Astrocyte (in vitro differentiated cells and primary cell): Measurements from ENCODE around the gene SLC9A9.

Experiments used
- EZH2 ChIP-seq: IDR thresholded peaks from 2 replicates; pipeline ENCODE4 v1.6.1; 2012; ENCODE audit warnings: mild to moderate bottlenecking, low read length, inconsistent platforms; ENCODE audit not compliant: insufficient read depth
- TF ChIP-seq, protein P1 (sequence below): IDR thresholded peaks from 2 replicates; pipeline ENCODE4 v1.5.1; 2011; ENCODE audit warnings: low read depth, mild to moderate bottlenecking, inconsistent platforms, low read length, moderate library complexity; ENCODE audit not compliant: insufficient read depth

DNA sequence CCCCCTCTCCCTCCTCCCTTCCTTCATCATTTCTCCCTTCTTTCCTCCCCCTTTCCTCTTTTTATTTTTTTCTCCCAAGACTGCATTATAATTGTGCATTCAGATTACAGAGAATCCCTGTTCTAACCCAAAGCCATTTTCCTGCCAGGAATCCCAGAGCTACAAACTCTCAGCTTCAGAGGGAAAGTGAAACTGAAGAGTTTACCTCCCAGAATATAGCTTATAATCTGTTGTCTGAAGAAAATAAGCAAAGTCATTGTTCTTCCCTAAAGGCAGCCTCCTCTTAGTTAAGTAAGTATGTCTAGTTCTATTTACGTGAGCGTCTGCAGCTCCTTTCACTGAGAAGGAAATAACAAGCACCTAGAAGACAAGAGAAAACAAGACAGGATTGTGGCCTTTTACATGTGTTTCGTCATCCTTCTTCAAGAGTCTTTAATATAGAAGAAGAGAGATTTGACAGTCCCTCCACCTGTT is 631.5 kb downstream of the SLC9A9 start:
- TF ChIP-seq, protein P1, sequence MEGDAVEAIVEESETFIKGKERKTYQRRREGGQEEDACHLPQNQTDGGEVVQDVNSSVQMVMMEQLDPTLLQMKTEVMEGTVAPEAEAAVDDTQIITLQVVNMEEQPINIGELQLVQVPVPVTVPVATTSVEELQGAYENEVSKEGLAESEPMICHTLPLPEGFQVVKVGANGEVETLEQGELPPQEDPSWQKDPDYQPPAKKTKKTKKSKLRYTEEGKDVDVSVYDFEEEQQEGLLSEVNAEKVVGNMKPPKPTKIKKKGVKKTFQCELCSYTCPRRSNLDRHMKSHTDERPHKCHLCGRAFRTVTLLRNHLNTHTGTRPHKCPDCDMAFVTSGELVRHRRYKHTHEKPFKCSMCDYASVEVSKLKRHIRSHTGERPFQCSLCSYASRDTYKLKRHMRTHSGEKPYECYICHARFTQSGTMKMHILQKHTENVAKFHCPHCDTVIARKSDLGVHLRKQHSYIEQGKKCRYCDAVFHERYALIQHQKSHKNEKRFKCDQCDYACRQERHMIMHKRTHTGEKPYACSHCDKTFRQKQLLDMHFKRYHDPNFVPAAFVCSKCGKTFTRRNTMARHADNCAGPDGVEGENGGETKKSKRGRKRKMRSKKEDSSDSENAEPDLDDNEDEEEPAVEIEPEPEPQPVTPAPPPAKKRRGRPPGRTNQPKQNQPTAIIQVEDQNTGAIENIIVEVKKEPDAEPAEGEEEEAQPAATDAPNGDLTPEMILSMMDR = no peak
- no peak for TF ChIP-seq EZH2
